Amniotic stem cell (primary cell): ENCODE data around the gene BMPER.

Experiments
- DNase-seq: peaks from one replicate; lab custom pipeline; 2025; lab: John Stamatoyannopoulos, UW

Gene BMPER

DNA sequence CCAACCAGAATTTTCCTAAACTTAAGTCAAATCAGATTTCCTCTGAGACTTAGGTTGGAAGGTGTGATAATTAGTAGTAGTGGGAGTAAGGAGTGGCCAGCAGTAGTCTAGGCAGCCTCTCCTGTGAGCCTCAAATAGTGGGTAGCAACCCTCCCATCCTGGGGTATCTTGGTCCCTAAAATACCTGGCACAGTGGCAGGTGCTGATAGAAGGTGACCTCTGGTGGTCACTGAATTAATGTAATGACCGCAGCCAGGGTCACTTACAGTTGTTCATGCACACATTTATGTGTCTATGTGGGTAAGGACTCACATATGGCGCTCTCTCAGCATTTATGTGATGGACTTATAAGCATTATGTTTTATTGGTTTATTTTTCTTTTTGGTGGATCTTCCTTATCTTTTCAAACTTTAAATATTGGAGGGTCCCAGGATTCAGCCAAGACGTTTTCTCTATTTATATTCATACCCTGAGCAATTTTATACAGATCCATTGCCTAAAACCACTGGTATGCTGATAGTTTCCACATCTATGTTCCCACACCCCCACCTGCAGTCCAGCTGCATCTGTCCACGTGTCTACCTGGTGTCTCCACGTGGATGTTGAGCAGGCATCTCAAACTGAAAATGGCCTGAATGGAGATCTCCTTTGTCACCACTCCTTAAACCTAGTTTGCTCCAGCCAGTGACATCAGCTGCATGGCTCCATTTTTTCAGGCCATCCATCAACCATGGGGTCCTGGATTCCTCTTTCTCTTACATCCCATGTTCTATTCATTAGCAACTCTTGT is 18.3 kb downstream of the BMPER start:
- no peak for DNase-seq

DNA sequence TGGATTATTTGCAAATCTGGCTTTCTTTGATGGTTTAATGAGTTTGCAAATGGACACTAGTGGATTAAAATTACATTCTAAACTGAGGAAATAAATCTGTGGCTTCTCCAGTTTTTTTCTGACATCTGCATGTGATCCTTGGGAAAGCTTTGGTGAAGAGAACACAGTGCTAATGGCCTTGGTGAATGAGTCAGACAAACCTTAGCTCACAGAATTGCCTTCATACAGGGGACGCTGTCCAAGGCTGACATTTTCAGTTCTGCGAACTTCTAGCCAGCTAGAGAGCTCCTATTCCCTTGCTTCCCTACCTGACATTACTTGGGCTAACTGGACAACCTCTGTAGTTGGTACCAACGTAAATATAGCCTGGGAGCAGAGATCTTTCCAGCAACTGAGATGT is 21.2 kb downstream of the BMPER start:
- DNase-seq: no peak

DNA sequence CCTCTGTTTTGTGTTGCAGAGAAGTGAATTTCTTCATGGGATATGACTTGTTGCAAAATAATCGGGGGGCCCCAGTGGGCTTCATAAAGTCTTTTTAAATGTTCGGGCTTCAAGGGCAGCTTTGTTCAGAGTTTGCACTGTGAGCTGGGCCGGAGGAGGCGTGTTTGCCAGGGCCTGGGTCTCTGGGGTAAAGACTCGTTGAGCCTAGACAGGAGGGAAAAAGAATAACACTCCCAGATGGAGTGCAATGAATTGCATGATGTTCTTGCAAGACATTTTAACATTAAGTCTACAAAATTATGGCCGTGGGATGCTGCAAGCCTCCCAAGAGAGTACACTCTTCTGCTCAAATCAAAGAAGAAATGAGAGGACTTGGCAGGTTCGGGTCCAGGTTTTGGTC is 23.6 kb downstream of the BMPER start:
- DNase-seq: no peak

GRCh38 chr7:33932221-33932620 is 26.9 kb downstream of the BMPER start:
- DNase-seq: no peak

- no peak for DNase-seq
These were observed 27.6 kb downstream of the BMPER start for GRCh38 chr7:33932832-33933468.

GRCh38 chr7:33933611-33934281 is 28.4 kb downstream of the BMPER start:
- peak; percentile 62 for DNase-seq

DNA sequence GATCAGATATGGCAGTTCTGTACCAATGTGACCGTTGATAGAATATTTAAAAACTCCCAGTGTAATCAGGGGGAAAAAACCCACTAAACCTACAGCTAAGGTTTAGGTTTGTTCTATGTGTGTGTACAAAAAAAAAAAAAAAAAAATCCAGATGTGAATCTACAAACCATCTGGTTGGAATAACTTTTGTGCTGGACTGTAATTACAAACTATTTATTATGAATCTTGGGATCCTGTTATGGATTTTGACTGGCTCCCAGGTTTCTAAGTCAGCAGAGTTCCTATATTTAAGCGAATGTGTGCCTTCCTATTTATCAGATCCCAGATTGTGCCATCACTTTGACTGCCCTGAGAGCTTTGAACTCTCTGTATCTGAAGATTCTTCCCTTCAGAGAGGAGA is 29.1 kb downstream of the BMPER start:
- no peak for DNase-seq

- DNase-seq: no peak
These were observed 31.2 kb downstream of the BMPER start for GRCh38 chr7:33936503-33936902.

- no peak for DNase-seq
These were observed 32.5 kb downstream of the BMPER start for GRCh38 chr7:33937871-33938270.

DNA sequence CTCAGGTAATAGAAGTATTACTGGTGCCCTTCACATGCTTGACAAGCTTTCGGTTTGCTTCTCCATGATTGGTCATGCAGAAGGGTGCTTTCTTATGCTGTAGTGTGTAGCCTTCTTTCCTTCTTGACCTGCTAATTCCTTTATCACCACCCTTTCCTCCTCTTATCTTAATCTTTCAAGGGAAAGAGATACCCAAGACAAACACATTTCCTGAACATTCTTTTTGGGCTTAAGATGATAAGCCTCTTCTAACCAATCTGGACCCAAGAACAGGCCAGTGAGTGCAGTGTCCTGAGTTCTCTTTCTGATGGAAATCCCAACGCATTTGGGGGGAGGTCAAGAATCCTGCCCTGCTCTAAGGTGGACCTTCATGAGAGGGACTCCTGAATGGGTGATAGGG is 33.8 kb downstream of the BMPER start:
- DNase-seq: no peak

- no peak for DNase-seq
These were observed 35.2 kb downstream of the BMPER start for GRCh38 chr7:33940503-33940902.

DNA sequence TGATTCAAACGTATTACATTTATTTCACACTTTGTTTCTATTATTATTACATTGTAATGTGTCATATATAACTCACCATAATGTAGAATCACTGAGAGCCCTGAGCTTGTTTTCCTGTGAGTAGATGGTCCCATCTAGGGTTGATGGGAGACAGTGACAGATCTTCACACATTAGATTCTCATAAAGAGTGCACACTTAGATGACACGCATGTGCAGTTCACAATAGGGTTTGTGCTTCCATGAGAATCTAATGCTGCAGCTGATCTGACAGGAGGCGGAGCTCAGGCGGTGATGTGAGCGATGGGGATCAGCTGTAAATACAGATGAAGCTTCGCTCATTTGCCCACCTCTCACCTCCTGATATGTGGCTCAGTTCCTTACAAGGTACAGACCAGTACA is 36.1 kb downstream of the BMPER start:
- no peak for DNase-seq

DNA sequence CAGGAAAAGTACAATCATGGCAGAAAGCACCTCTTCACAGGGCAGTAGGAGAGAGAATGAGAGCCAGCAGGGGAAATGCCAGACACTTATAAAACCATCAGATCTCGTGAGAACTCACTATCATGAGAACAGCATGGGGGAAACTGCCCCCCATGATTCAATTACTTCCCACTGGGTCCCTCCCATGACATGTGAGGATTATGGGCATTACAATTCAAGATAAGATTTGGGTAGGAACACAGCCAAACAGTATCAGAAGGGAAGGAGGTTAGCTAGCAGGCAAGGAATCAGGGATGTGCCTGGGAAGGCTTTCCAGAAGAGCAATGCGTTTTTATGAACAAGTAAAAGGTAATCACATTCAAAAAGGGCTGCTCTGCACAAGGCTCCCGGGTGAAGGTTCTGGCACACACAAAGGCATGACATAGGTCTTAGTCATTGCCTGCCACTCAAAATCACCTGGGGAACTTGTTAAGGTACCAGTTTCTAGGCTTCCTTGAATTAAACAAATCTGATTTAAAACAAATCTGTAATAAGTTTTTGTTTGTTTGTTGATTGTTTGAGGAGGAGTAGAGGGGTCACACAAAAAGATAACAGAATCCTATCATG is 40.9 kb downstream of the BMPER start:
- DNase-seq: no peak

DNA sequence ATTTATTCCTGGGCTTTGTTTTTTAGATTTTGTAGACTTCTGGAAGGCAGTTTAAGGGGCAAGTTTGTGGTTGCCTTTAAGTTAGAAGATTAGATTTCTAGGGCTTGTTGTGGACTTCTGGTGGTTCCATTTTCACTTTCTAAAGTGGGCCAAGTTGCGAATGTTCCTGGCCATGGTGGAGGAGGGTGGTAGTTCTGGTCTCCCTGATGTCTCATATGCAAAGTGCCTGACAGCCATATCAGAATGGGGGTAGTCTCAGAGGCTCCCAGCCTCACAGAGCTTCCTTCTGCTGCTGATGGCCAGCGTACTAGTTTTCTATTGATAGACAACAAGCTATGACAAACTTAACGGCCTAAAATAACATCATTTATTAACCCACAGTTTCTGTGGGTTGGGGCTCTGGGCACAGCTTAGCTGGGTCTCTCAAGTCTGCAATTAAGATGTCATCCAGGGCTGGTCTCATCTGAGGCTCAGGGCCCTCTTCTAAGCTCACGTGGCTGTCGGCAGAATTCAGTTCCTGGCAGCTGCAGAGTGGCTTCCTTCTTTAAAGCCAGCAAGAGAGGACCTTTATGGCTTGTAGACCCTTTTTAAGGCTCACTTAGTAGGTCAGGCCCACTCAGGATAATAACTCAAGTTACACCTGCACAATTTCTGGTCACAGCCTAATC is 44.8 kb downstream of the BMPER start:
- no peak for DNase-seq

GRCh38 chr7:33952824-33953223 is 47.5 kb downstream of the BMPER start:
- DNase-seq: no peak

DNA sequence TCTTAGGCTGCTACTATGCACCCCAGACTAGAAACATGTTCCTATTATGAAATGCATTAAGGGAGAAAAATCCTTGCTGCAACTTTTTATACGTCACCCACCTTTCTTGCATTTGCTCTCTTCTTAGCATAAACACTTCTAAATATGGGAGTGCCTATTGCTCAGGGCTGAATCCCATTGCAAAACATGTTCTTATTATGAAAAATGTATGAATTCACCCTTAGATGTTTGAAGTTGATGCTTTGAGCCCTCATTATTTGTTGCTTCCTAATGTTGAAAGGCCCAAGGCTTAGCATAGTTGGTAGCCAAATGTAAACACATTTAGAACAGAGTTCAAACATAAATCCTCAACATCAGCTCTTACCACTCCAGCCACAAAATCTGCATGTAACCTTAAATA is 52.8 kb downstream of the BMPER start:
- DNase-seq: no peak

DNA sequence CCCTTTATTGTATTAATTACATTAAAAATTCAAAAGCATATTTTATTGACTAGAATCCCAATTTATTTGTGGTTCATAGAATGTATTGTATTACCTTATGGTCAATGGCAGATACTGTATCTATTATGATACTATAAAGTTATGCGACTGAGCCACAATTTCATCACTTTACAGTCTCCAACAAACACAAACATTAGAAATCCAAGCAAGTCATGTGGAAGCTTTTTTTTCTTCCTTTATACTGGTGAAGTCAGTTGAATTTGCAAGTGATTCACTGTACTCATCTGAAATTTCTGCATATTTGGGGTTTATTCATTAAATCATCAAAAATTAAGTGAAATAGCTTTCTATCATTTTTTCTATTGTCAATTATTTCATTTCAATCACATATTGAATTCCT is 54.3 kb downstream of the BMPER start:
- DNase-seq: no peak

- DNase-seq: no peak
These were observed 56.6 kb downstream of the BMPER start for GRCh38 chr7:33961948-33962347.

GRCh38 chr7:33964417-33965182 is 59.3 kb downstream of the BMPER start:
- no peak for DNase-seq

- no peak for DNase-seq
These were observed 59.9 kb downstream of the BMPER start for GRCh38 chr7:33965183-33965744.

DNA sequence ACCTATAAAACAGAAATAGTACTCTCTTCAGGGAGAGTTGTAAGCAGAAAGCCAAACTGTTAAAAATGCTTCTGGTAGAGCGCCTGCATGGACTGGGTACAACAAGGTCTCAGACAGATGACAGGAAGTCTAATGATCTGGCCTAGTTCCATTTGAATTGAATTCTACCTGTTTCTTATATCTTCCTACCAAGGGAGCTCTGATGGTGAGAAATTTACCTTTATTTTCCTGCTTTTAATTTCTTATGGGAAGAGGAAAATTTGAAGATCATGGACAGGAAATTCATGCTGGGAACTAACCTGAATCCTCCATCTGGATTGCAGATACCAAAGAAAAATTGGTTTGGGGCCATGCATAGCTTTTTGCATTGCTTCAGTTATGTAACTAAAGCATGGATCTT is 63.3 kb downstream of the BMPER start:
- no peak for DNase-seq
